Effector memory CD8-positive, alpha-beta T cell (primary cell): ENCODE results near the gene FUT6.
A peak's percentile ranks its signal among the peaks of the same experiment; 100 is the strongest.

Experiments
- ATAC-seq: fragments of 150-1000 bp; cut with Tn5 transposase; replicated peaks from 2 replicates; pipeline ENCODE4 v1.10.0; 2021; ENCODE audit warnings: mild to moderate bottlenecking, moderate library complexity
- DNase-seq, 3 experiments: peaks; one replicate each; pipeline ENCODE4 v3.0.0; 2021
- H3K27ac Mint-ChIP-seq, 2 donors: one replicate each; pipeline ENCODE4 v1.8.0; 2022; ENCODE audit warnings: mild to moderate bottlenecking in 2 of 2, mixed read lengths in 2 of 2, moderate library complexity in 2 of 2
- H3K27me3 Mint-ChIP-seq, 2 donors: one replicate each; pipeline ENCODE4 v1.8.0; 2022; ENCODE audit warnings: mixed read lengths in 2 of 2
- H3K36me3 Mint-ChIP-seq: one replicate; pipeline ENCODE4 v1.8.0; 2022; ENCODE audit warnings: mild to moderate bottlenecking, moderate library complexity, mixed read lengths; ENCODE audit not compliant: insufficient read depth
- H3K4me1 Mint-ChIP-seq, 2 donors: one replicate each; pipeline ENCODE4 v1.8.0; 2022; ENCODE audit warnings: low read depth in 2 of 2, mixed read lengths in 2 of 2
- H3K4me3 Mint-ChIP-seq, 2 donors: one replicate each; pipeline ENCODE4 v1.8.0; 2022; ENCODE audit warnings: mild to moderate bottlenecking in 2 of 2, mixed read lengths in 2 of 2, moderate library complexity in 2 of 2
- H3K9me3 Mint-ChIP-seq, 2 donors: one replicate each; pipeline ENCODE4 v1.8.0; 2022; ENCODE audit warnings: mixed read lengths in 2 of 2

Gene FUT6

DNA sequence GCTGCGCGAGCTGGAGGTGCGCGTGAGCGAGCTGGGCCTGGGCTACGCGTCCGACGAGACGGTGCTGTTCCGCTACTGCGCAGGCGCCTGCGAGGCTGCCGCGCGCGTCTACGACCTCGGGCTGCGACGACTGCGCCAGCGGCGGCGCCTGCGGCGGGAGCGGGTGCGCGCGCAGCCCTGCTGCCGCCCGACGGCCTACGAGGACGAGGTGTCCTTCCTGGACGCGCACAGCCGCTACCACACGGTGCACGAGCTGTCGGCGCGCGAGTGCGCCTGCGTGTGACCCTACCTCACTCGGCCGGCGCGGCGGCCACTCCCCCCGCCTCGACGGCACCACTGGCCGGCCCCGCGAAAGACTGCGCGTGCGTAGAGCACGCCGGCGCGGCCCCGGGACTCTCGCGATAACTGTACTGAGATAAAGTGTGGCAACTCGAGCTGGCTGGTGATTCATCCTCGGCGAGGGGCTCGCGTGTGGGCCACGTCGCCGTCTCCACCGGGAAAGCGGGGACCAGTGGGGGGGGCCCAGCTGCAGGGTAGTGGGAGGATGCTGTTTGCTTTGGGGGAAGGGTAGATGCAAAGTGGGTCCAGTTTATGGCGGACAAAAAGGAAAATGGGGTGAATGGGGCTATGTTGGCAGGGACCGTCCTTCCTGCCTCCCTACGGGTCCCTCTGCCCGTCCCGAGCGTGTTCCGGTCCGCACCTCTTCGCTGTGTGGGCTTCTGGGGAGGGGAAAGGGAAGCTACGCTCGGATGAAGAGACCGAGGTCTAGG is 11.4 kb downstream of the FUT6 start:
- peak; percentile 82 for ATAC-seq
- no peaks in the 10 kb centered on the region for H3K9me3 Mint-ChIP-seq
- H3K4me1 Mint-ChIP-seq, result peaks cover 8 to 11% of the 10 kb centered on the region in 2 donors
- H3K4me3 Mint-ChIP-seq, result peak overlapping the region; percentile 83 to 90
- peak overlapping the region; percentile 94 to 96 for H3K27ac Mint-ChIP-seq
- H3K27me3 Mint-ChIP-seq, result peaks cover 8 to 13% of the 10 kb centered on the region in 2 donors
- peaks cover 22% of the 10 kb centered on the region for H3K36me3 Mint-ChIP-seq
- peak; percentile 80 to 90 (median 87) for DNase-seq

DNA sequence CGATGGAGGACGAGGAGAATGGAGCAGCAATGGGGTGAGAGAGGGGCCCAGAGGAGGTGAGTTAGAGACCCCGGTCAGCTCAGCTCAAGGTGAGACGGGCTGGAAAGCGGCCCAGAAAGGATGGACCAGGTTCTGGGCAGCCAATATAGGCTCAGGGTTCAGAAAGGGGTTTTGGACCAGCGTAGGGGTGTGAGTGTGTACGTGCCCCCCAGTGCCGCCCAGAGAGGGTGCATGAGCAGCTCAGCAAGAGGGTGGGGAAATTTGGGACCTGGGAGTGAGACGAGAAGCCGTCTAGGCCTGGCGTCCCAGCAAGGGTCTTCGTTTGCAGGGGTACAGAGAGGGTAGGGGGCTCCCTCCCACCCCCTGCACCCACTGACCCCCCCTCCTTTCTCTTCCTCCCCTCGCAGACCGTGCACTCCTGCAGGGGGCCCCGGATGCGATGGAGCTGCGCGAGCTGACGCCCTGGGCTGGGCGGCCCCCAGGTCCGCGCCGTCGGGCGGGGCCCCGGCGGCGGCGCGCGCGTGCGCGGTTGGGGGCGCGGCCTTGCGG is 12.1 kb downstream of the FUT6 start:
- Mint-ChIP-seq H3K4me3 (peak overlapping the region; percentile 66 to 78), H3K27ac (peak overlapping the region in 1 of 2 donors; percentile 70), H3K9me3 (no peaks in the 10 kb centered on the region), H3K36me3 (peaks cover 22% of the 10 kb centered on the region), H3K27me3 (peaks cover 8 to 11% of the 10 kb centered on the region in 2 donors), H3K4me1 (peaks cover 8 to 11% of the 10 kb centered on the region in 2 donors)
- DNase-seq, result no peak
- ATAC-seq, result no peak

- no peaks in the 10 kb centered on the region for H3K9me3 Mint-ChIP-seq
- H3K27me3 Mint-ChIP-seq, result peaks cover 5 to 8% of the 10 kb centered on the region in 2 donors
- DNase-seq (no peak), ATAC-seq (no peak)
- H3K4me1 Mint-ChIP-seq, result peaks cover 8 to 11% of the 10 kb centered on the region in 2 donors
- peak overlapping the region in 1 of 2 donors; percentile 70 for H3K27ac Mint-ChIP-seq
- H3K36me3 Mint-ChIP-seq, result peaks cover 22% of the 10 kb centered on the region
- peak overlapping the region; percentile 66 to 78 for H3K4me3 Mint-ChIP-seq
Observed at GRCh38 chr19:5826531-5827341, 12.8 kb downstream of the FUT6 start.

- Mint-ChIP-seq H3K27me3 (peaks cover 4 to 9% of the 10 kb centered on the region in 2 donors), H3K27ac (no peak overlapping the region), H3K4me1 (peaks cover 8 to 11% of the 10 kb centered on the region in 2 donors), H3K9me3 (peaks cover 0 to 2% of the 10 kb centered on the region in 2 donors), H3K4me3 (no peak overlapping the region), H3K36me3 (peaks cover 24% of the 10 kb centered on the region)
- ATAC-seq (no peak), DNase-seq (no peak)
Observed at GRCh38 chr19:5825178-5825577, 14.3 kb downstream of the FUT6 start.

- Mint-ChIP-seq H3K4me3 (no peak overlapping the region), H3K36me3 (peaks cover 24% of the 10 kb centered on the region), H3K4me1 (peaks cover 8 to 11% of the 10 kb centered on the region in 2 donors), H3K27ac (no peak overlapping the region), H3K9me3 (peaks cover 0 to 2% of the 10 kb centered on the region in 2 donors), H3K27me3 (peaks cover under 1 to 5% of the 10 kb centered on the region in 2 donors)
- no peak for DNase-seq
- no peak for ATAC-seq
Observed at GRCh38 chr19:5824751-5825150, 14.8 kb downstream of the FUT6 start.

GRCh38 chr19:5823579-5824281 is 15.8 kb downstream of the FUT6 start:
- DNase-seq (no peak), ATAC-seq (no peak)
- H3K36me3 Mint-ChIP-seq, result peaks cover 22% of the 10 kb centered on the region
- peaks cover 8 to 10% of the 10 kb centered on the region in 2 donors for H3K4me1 Mint-ChIP-seq
- peaks cover 0 to 2% of the 10 kb centered on the region in 2 donors for H3K9me3 Mint-ChIP-seq
- H3K27ac Mint-ChIP-seq, result no peak overlapping the region
- H3K4me3 Mint-ChIP-seq, result no peak overlapping the region
- peaks cover 0 to 5% of the 10 kb centered on the region in 2 donors for H3K27me3 Mint-ChIP-seq

- ATAC-seq (no peak), DNase-seq (no peak)
- peaks cover 3 to 12% of the 10 kb centered on the region in 2 donors for H3K27me3 Mint-ChIP-seq
- peaks cover 13% of the 10 kb centered on the region for H3K36me3 Mint-ChIP-seq
- H3K4me1 Mint-ChIP-seq, result peaks cover 4 to 6% of the 10 kb centered on the region in 2 donors
- no peak overlapping the region for H3K27ac Mint-ChIP-seq
- H3K4me3 Mint-ChIP-seq, result no peak overlapping the region
- H3K9me3 Mint-ChIP-seq, result peaks cover 0 to 2% of the 10 kb centered on the region in 2 donors
Observed at GRCh38 chr19:5822181-5822844, 17.2 kb downstream of the FUT6 start.

DNA sequence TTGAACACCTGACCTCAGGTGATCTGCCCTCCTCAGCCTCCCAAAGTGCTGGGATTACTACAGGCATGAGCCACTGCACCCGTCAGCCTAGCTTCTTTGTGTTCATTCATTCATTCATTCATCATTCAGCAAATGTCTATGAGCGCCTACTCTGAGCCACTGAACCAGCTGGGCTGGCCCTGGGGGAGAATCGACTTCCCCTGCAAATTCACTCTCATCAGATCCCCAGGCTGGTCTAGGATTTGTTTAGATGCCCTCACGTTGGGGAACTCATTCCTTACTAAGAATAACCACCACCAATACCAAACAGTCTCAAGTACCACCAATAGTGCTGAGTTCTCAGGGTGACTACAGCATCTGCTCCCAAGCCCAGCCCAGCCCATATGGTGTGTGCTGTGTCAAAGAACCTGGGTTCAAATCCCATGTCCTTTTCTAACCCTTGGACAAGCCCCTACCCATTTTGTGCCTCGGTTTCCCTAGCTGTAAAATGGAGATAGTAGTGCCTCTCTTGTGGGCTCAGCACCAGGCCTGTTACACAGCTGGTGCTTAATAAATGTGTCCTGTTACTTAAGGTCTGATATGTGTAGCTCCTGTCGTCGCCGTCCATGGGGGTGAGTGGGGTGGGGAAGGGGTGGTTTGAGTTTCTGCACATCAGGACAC is 17.9 kb downstream of the FUT6 start:
- Mint-ChIP-seq H3K36me3 (peaks cover 6% of the 10 kb centered on the region), H3K9me3 (peaks cover 0 to 2% of the 10 kb centered on the region in 2 donors), H3K4me3 (no peak overlapping the region), H3K27ac (no peak overlapping the region), H3K27me3 (peaks cover 9 to 17% of the 10 kb centered on the region in 2 donors), H3K4me1 (peaks cover 0 to 1% of the 10 kb centered on the region in 2 donors)
- ATAC-seq, result no peak
- no peak for DNase-seq

DNA sequence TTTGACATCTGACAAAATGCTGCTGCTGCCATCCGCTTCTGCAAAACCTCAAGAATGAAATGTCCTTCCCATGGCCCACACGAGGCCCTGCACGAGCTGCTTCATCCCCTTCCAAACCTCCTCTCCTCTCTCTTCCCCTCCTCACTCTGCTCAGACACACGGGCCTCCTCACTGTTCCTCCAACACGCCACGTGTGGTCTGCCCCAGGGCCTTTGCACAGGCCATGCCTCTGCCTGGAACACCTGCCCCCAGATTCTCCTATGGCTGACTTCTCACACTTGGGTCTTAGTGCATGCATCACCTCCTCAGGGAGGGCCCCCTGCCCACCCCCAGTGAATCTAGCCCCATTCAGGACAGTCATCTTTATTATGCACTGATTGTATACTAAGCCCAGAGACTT is 18.7 kb downstream of the FUT6 start:
- Mint-ChIP-seq H3K36me3 (peaks cover 6% of the 10 kb centered on the region), H3K27ac (no peak overlapping the region), H3K4me1 (no peaks in the 10 kb centered on the region), H3K4me3 (no peak overlapping the region), H3K9me3 (peaks cover 0 to 2% of the 10 kb centered on the region in 2 donors), H3K27me3 (peaks cover 14 to 22% of the 10 kb centered on the region in 2 donors)
- no peak for ATAC-seq
- DNase-seq, result no peak

DNA sequence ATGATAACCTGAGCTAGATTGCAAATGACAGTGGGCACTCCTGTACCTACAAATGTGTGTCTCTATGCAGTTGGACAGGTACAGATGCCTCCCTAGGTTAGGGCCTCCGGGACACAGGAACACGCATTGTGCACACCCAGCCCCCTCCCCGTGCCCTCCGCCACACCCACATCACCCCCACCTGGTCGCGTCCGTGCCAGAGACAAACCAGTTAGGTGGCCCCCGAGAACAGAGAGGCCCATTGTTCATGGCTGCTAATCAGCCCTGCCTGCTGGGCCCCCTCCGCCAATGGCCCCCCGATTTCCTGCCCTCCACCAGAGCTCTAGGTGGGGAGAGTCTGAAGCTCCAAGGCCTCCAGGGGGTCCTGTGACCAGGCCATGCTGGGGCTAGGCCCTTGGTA is 20.9 kb downstream of the FUT6 start:
- H3K4me1 Mint-ChIP-seq, result no peaks in the 10 kb centered on the region
- no peak for ATAC-seq

GRCh38 chr19:5817218-5817617 is 22.3 kb downstream of the FUT6 start:
- Mint-ChIP-seq H3K27me3 (peaks cover 14 to 22% of the 10 kb centered on the region in 2 donors), H3K9me3 (peaks cover 0 to 2% of the 10 kb centered on the region in 2 donors), H3K36me3 (peaks cover 3% of the 10 kb centered on the region), H3K4me1 (no peaks in the 10 kb centered on the region), H3K27ac (peak overlapping the region in 1 of 2 donors; percentile 39), H3K4me3 (no peak overlapping the region)
- no peak for ATAC-seq
- DNase-seq, result no peak

More for the DNA sequence above, 20.9 kb downstream of the FUT6 start:
- no peak for DNase-seq
- Mint-ChIP-seq H3K27me3 (peaks cover 14 to 22% of the 10 kb centered on the region in 2 donors), H3K4me3 (no peak overlapping the region), H3K27ac (no peak overlapping the region), H3K9me3 (peaks cover 0 to 2% of the 10 kb centered on the region in 2 donors), H3K36me3 (peaks cover 4% of the 10 kb centered on the region)

- Mint-ChIP-seq H3K4me1 (no peaks in the 10 kb centered on the region), H3K27me3 (peaks cover 14 to 17% of the 10 kb centered on the region in 2 donors), H3K36me3 (no peaks in the 10 kb centered on the region), H3K27ac (no peak overlapping the region), H3K4me3 (no peak overlapping the region), H3K9me3 (no peaks in the 10 kb centered on the region)
- DNase-seq (no peak), ATAC-seq (no peak)
Observed at GRCh38 chr19:5814852-5815246, 24.7 kb downstream of the FUT6 start.
